HG03457 (cell line): Measurements from ENCODE around the gene EFCAB11.
"Not testable (repeated sequence)": the region's sequence is repeated elsewhere in the genome, so short reads cannot be mapped to it uniquely, and the experiment has no call there.

ENCODE experiments used
- ATAC-seq: cut with Tn5 transposase; IDR thresholded peaks from one replicate; pipeline ENCODE4 v1.9.1; 2021; ENCODE audit warnings: moderate number of reproducible peaks; ENCODE audit not compliant: unreplicated experiment

EFCAB11 gene

GRCh38 chr14:89912667-89913211 lies 41.8 kb downstream of the EFCAB11 start:
- no peak for ATAC-seq

GRCh38 chr14:89912221-89912620 lies 42.3 kb downstream of the EFCAB11 start:
- no peak for ATAC-seq

GRCh38 chr14:89911010-89911919 lies 43.3 kb downstream of the EFCAB11 start:
- no peak for ATAC-seq

- ATAC-seq = no peak
Observed at GRCh38 chr14:89910691-89911009, 43.9 kb downstream of the EFCAB11 start.

- no peak for ATAC-seq
Observed at GRCh38 chr14:89909586-89909985, 44.9 kb downstream of the EFCAB11 start.

- no peak for ATAC-seq
Observed at GRCh38 chr14:89908712-89909450, 45.6 kb downstream of the EFCAB11 start.

GRCh38 chr14:89907655-89908054 lies 46.9 kb downstream of the EFCAB11 start:
- ATAC-seq = no peak

- ATAC-seq = no peak
Observed at GRCh38 chr14:89906000-89906399, 48.5 kb downstream of the EFCAB11 start.

- ATAC-seq = no peak
Observed at GRCh38 chr14:89903340-89903952, 51.1 kb downstream of the EFCAB11 start.

GRCh38 chr14:89902881-89903280 lies 51.6 kb downstream of the EFCAB11 start:
- ATAC-seq = no peak

- no peak for ATAC-seq
Observed at GRCh38 chr14:89900802-89901201, 53.7 kb downstream of the EFCAB11 start.

GRCh38 chr14:89899917-89900663 lies 54.4 kb downstream of the EFCAB11 start:
- ATAC-seq = no peak

GRCh38 chr14:89899291-89899690 lies 55.2 kb downstream of the EFCAB11 start:
- ATAC-seq = no peak

- not testable (repeated sequence) for ATAC-seq
Observed at GRCh38 chr14:89893388-89893787, 61.1 kb downstream of the EFCAB11 start.

GRCh38 chr14:89892953-89893352 lies 61.6 kb downstream of the EFCAB11 start:
- no peak for ATAC-seq

- not testable (repeated sequence) for ATAC-seq
Observed at GRCh38 chr14:89891721-89892120, 62.8 kb downstream of the EFCAB11 start.

- ATAC-seq = no peak
Observed at GRCh38 chr14:89891055-89891454, 63.5 kb downstream of the EFCAB11 start.

- ATAC-seq = no peak
Observed at GRCh38 chr14:89890589-89890988, 63.9 kb downstream of the EFCAB11 start.

- no peak for ATAC-seq
Observed at GRCh38 chr14:89889626-89890025, 64.9 kb downstream of the EFCAB11 start.

GRCh38 chr14:89884761-89885160 lies 69.8 kb downstream of the EFCAB11 start:
- no peak for ATAC-seq

GRCh38 chr14:89881839-89882238 lies 72.7 kb downstream of the EFCAB11 start:
- no peak for ATAC-seq
